GM21723 (cell line): ENCODE data around the gene PCYT1A.
A peak's percentile ranks its signal among the peaks of the same experiment; 100 is the strongest.

Experiments used
- ATAC-seq: cut with Tn5 transposase; IDR thresholded peaks from one replicate; pipeline ENCODE4 v1.9.1; 2021; ENCODE audit warnings: mild to moderate bottlenecking, moderate library complexity; ENCODE audit not compliant: unreplicated experiment

PCYT1A gene

GRCh38 chr3:196238612-196239560 is 48.6 kb downstream of the PCYT1A start:
- no peak for ATAC-seq

GRCh38 chr3:196237203-196237602 is 50.3 kb downstream of the PCYT1A start:
- no peak for ATAC-seq

- no peak for ATAC-seq
Measured at GRCh38 chr3:196236223-196236622, 51.3 kb downstream of the PCYT1A start.

- ATAC-seq = no peak
Measured at GRCh38 chr3:196235452-196236122, 51.9 kb downstream of the PCYT1A start.

GRCh38 chr3:196232882-196233251 is 54.7 kb downstream of the PCYT1A start:
- ATAC-seq = no peak

GRCh38 chr3:196232154-196232881 is 55.2 kb downstream of the PCYT1A start:
- no peak for ATAC-seq

- no peak for ATAC-seq
Measured at GRCh38 chr3:196227629-196228493, 59.7 kb downstream of the PCYT1A start.

GRCh38 chr3:196227121-196227561 is 60.4 kb downstream of the PCYT1A start:
- ATAC-seq = no peak

- no peak for ATAC-seq
Measured at GRCh38 chr3:196225763-196226364, 61.7 kb downstream of the PCYT1A start.

- ATAC-seq = no peak
Measured at GRCh38 chr3:196225086-196225485, 62.4 kb downstream of the PCYT1A start.

GRCh38 chr3:196222876-196223595 is 64.5 kb downstream of the PCYT1A start:
- no peak for ATAC-seq

GRCh38 chr3:196220991-196221390 is 66.5 kb downstream of the PCYT1A start:
- no peak for ATAC-seq

GRCh38 chr3:196220587-196220986 is 66.9 kb downstream of the PCYT1A start:
- ATAC-seq = no peak

GRCh38 chr3:196219970-196220311 is 67.6 kb downstream of the PCYT1A start:
- no peak for ATAC-seq

- ATAC-seq = peak; percentile 82
Measured at GRCh38 chr3:196219194-196219969, 68.1 kb downstream of the PCYT1A start.

GRCh38 chr3:196218155-196218712 is 69.3 kb downstream of the PCYT1A start:
- no peak for ATAC-seq

- no peak for ATAC-seq
Measured at GRCh38 chr3:196217307-196218154, 70.0 kb downstream of the PCYT1A start.
